Articular chondrocyte of knee joint (primary cell): ENCODE data around the gene MT1G. TPM values are rescaled to one million over a fixed set of nuclear protein-coding genes. Genes with fewer than 3 reads are reported as not detected.

Experiments
- total RNA-seq: library from RNA; depleted of rRNA; stranded (reverse); fragments of >200 nt; gene quantifications from 2 replicates; pipeline ENCODE4 v1.2.3, GENCODE V29; 2012

The MT1G gene
- total RNA-seq, result 0.65 TPM in 1 of 2 replicates, not detected in the other

DNA sequence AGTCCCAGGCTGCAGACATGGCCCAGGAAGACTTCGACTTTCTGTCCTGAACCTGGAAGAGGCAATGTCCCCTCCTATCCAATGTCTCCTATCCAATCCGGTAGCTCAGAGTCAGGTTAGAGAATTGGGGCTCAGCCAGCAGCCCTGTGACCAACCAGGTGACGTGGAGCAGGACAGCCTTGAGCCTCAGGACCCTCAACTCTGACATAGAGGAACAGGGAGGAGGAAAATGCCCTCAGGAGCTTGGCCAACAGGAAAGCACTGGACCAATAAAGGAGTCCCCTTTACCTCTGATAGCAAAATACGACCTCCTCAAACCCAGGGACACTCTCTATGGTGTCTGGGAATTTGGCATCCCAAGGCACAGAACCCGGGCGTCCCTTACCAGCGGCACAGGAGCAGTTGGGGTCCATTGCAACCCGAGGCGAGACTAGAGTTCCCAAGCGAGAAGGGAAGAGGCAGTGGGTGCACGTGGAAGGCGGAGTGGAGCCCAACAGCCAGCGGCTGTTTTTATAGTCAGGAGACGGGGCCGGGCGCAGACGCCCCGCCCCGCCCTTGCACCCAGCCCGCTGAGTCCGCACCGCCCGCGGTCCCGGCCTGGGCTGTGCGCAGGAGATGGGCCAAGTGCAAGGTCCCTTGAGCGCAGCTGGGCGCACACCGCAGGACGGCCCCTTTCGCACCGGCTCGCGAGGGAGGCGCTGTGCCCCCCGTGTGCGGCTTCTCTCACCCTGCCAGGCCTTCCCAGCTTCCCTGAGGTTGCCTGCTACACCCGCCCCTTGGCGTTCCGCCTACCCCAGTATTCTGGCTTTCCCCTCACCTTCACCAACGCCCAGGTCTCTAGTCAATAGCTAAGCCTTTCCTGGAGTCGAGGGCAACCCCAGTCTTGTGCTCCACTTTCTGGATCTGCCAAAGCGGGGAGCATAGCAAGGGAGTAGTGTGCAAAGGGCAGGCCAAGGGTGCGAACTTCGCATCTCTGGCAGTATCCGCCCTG lies at the start of gene MT1G:
MT1G (minus strand) TSS at position 485 of the 991 bp plus-strand sequence; CDS start at position 413, 72 bp downstream.

DNA sequence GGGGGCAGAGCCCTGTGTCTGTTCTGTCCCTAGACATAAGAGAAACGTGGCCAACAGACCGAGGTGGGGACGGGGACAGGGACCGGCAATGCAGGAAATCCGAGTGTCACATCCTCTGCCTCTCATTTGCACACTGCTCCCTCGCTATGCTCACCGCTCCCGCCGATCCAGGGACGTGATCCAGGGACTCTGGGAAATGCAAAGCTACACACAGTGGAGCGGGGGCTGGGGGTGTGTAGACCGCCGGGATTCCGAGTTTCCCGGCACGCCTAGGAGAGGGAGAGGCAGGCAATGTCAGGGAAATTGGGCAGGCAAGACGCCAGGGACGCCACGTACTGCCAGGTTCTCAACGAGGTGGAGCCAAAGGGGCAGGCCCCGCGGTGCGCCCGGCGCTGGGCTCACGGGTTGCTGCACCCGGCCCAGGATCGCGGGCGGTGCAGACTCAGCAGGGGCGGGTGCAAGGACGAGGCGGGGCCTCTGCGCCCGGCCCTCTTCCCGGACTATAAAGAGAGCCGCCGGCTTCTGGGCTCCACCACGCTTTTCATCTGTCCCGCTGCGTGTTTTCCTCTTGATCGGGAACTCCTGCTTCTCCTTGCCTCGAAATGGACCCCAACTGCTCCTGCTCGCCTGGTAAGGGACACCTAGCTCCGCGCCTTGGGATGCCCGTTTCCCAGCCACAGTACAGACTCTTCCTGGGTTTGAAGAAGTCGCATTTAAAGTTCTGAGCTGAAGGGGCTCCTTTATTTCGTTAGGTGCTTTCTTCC lies 14.3 kb upstream of the MT1G start, which contains the start of gene MT1X:
MT1X (plus strand) TSS at position 532 of the 764 bp plus-strand sequence; CDS start at position 603, 71 bp downstream.

DNA sequence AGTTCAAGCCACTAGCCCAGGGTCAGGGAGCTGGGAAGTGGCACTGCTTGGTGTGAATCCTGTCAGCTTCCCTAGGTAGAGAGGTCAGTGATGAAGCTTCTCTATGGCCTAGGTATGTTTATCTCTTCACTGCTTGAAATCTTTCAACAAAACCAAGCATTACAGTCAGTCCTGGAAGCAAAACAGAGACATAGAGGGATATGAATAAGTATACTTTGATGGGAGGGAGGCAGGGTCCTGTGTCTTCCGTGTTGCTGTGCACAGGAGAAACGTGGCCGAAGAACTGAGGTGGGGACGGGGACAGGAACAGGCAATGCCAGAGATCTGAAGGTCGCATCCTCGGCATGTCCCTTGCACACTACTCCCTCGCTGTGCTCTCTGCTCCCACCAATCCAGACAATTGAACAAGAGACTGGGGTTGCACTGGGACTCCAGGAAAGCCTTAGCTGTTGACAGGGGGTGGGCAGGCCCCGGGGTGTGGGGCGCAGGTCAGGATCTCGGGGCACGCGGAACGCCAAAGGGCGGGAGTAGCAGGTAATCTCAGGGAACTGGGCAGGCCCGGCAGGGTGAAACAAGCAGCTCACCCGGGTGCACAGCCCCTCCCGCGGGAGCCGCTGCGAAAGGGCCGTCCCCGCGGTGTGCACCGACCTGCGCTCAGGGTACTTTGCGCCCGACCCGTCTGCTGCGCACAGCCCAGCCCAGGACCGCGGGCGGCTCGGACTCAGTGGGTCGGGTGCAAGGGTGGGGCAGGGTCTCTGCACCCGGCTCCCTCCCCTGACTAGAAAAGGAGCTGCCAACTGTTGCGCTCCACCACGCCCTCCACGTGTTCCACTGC lies 1.4 kb upstream of the MT1G start, which contains the start of gene MT1H:
MT1H (plus strand) TSS at position 810 of the 835 bp plus-strand sequence. CDS start 71 bp downstream, outside the sequence.

DNA sequence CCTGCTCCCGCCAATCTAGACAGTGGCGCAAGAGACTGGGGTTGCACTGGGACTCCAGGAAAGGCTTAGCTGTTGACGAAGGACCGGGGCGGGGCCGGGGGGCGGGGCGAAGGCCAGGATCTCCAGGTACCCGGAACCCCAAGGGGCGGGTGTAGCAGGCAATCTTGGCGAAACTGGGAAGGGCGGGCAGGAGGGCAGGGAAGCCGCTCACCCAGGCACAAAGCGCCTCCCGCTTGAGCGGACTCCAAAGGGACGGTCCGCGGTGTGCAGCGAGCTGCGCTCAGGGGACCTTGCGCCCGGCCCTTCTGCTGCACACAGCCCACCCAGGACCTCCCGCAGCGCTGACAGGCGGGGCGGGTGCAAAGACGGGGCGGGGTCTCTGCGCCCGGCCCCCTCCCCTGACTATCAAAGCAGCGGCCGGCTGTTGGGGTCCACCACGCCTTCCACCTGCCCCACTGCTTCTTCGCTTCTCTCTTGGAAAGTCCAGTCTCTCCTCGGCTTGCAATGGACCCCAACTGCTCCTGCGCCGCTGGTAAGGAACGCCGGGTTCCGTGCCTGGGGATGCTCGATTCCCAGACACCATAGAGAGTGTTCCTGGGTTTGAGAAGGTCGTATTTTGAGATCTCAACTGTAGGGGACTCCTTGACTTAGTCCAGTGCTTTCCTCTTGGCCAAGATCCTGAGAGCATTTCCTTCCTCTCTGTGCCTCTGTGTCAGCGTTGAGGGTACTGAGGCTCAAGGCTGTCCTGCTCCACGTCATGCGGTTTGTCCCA lies 10.1 kb downstream of the MT1G start, which contains the start of gene MT1F:
MT1F (plus strand) TSS at position 405 of the 772 bp plus-strand sequence; CDS start at position 505, 100 bp downstream.

DNA sequence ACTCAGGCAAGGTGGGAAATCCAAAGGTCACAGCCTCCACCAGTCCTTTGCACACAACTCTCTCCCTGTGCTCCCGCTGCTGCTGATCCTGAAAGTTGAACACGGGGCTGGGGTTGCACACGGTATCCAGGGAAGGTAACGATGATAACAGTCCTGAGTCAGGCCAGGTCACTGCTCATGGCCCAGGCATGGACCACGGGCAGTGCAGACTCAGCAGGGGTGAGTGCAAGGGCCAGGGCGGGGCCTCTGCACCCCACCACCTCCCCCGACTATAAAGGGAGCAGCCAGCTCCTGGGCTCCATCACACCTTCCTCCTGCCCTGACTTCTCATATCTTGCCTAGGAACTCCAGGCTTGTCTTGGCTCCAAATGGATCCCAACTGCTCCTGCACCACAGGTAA lies 16.3 kb downstream of the MT1G start, which contains the start of gene MT1B:
MT1B (plus strand) TSS at position 301 of the 400 bp plus-strand sequence; CDS start at position 369, 68 bp downstream.

DNA sequence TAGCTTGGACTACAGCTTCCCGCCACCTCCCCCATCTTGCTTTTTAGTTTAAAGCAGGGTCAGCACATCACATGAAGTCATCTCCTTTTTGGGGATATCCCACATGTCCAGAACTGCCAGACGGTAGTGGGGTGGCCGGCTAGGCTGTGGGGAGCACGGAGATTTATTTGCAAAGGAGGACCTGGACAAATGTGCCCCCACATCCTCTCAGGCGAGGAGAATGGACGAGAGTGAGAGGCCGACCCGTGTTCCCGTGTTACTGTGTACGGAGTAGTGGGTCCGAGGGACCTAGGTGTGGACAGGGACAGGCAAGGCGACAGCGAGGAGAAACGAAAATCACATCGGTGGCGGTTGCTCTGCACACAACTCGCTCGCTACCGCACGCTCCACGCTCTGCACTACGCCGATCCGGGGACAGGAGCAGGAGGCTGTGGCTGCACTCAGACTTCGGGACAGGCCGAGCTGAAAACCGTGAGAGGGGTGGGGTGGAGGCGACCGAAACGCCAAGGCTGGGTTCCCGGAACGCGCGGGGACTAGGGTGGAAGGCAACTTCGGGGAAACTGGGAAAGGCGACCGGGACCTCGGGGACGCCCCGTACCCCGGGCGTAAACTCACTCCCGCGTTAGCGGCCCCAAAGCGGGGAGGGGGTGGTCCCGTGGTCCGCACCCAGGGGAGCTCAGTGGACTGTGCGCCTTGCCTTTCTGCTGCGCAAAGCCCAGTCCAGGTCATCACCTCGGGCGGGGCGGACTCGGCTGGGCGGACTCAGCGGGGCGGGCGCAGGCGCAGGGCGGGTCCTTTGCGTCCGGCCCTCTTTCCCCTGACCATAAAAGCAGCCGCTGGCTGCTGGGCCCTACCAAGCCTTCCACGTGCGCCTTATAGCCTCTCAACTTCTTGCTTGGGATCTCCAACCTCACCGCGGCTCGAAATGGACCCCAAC lies 29.8 kb downstream of the MT1G start, which contains the start of gene MT1A:
MT1A (plus strand) TSS at position 853 of the 937 bp plus-strand sequence; CDS start at position 926, 73 bp downstream.

DNA sequence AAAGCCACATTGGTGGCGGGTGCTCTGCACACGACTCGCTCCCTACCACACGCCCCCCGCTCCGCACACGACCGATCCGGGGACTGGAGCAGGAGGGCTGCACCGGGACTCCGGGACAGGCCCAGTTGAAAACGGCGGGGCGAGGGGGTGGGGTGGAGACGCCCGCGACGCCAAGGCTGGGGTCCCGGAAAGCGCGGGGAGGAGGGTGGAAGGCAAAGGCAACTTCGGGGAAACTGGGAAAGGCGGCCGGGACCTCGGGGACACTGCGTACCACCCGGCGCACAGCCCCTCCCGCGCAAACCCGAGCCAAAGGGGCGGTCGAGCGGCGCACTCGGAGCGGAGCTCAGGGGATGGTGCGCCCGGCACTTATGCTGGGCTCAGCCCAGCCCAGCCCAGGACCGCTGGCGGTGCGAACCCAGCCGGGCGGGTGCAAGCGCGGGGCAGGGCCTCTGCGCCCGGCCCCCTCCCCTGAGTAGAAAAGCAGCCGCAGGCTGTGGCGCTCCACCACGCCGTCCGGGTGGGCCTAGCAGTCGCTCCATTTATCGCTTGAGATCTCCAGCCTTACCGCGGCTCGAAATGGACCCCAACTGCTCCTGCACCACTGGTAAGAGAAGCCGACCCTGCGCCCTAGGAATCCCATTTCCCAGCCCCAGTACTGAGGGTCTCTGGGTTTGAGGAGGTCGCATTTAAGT lies 35.6 kb downstream of the MT1G start, which contains the start of gene MT1M:
MT1M (plus strand) TSS at position 504 of the 692 bp plus-strand sequence; CDS start at position 577, 73 bp downstream.

DNA sequence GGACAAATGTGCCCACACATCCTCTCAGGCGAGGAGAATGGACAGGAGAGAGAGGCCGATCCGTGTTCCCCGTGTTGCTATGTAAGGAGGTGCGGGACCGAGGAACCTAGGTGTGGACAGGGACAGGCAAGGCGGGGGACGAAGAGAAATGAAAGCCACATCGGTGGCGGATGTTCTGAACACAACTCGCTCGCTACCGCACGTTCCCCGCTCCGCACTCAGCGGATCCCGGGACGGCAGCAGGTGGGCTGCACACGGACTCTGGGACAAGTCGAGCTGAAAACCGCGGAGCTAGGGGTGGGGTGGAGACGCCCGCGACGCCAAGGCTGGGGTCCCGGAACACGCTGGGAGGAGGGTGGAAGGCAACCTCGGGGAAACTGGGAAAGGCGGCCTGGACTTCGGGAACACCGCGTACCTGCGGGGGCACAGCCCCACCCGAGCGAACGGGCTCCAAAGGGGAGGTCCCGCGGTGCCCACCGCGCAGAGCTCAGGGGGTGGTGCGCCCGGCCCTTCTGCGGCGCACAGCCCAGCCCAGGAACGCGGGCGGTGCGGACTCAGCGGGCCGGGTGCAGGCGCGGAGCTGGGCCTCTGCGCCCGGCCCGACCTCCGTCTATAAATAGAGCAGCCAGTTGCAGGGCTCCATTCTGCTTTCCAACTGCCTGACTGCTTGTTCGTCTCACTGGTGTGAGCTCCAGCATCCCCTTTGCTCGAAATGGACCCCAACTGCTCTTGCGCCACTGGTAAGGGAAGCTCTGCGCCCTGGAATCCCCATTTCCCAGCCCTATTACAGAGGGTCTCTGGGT lies 42.5 kb downstream of the MT1G start, which contains the start of gene MT1E:
MT1E (plus strand) TSS at position 642 of the 803 bp plus-strand sequence; CDS start at position 713, 71 bp downstream.

Other genes starting within 250 kb of the MT1G start
- gene AMFR, start 242.5 kb downstream of the MT1G start, total RNA-seq, result 191 and 221 TPM in 2 replicates
- 97.9 and 112 TPM in 2 replicates for gene NUDT21, start 216.7 kb downstream of the MT1G start, total RNA-seq
- 51.0 and 65.2 TPM in 2 replicates for gene OGFOD1, start 216.5 kb downstream of the MT1G start, total RNA-seq
- gene BBS2, start 148.0 kb downstream of the MT1G start, total RNA-seq, result 69.4 and 82.0 TPM in 2 replicates
- not detected in 2 replicates for gene MT4, start 103.0 kb downstream of the MT1G start, total RNA-seq
- gene MT3, start 78.5 kb downstream of the MT1G start, total RNA-seq, result not detected in 2 replicates
- gene MT2A, start 59.5 kb downstream of the MT1G start, total RNA-seq, result 25.3 and 37.2 TPM in 2 replicates
- 50.9 and 55.0 TPM in 2 replicates for gene MT1E, start 42.3 kb downstream of the MT1G start, total RNA-seq
- 3.1 and 6.3 TPM in 2 replicates for gene MT1M, start 35.4 kb downstream of the MT1G start, total RNA-seq
- 1.0 TPM in 1 of 2 replicates, not detected in the other for gene MT1A, start 29.4 kb downstream of the MT1G start, total RNA-seq
- gene MT1B, start 16.2 kb downstream of the MT1G start, total RNA-seq, result not detected in 2 replicates
- 0.39 and 0.65 TPM in 2 replicates for gene MT1F, start 10.1 kb downstream of the MT1G start, total RNA-seq
- gene MT1H, start 1.7 kb upstream of the MT1G start, total RNA-seq, result not detected in 2 replicates
- 32.1 and 175 TPM in 2 replicates for gene MT1X, start 14.4 kb upstream of the MT1G start, total RNA-seq
- 29.0 and 37.1 TPM in 2 replicates for gene NUP93, start 62.1 kb upstream of the MT1G start, total RNA-seq
- not detected in 2 replicates for gene SLC12A3, start 197.1 kb upstream of the MT1G start, total RNA-seq